GM18873 (cell line): ENCODE results near the gene ADCYAP1R1.
"Not testable (repeated sequence)": the region's sequence is repeated elsewhere in the genome, so short reads cannot be mapped to it uniquely, and the experiment has no call there.

Experiments used
- ATAC-seq: cut with Tn5 transposase; IDR thresholded peaks from one replicate; pipeline ENCODE4 v1.9.1; 2021; ENCODE audit warnings: mild to moderate bottlenecking, moderate library complexity, moderate number of reproducible peaks; ENCODE audit not compliant: unreplicated experiment, low FRiP score

Gene ADCYAP1R1

DNA sequence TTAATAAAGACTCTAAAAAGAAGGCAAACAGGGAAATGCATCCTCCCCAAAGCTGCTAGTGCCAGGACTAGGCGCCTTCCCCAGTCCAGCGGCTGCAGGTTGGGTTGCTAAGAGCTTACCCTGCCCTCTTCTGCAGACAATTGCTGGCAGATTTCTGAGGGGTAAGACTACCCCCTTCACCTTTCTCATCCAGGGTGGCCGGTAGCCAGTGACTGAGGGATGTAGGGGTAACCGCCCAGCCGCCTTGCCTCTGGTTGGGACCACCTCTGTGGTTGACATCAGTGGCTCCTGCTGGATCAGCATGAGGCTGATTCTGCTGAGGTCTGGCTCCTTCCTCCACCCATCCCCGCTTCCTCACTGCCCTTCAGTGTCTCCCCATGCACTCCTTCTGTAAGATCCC lies 71.2 kb downstream of the ADCYAP1R1 start:
- ATAC-seq, result no peak

DNA sequence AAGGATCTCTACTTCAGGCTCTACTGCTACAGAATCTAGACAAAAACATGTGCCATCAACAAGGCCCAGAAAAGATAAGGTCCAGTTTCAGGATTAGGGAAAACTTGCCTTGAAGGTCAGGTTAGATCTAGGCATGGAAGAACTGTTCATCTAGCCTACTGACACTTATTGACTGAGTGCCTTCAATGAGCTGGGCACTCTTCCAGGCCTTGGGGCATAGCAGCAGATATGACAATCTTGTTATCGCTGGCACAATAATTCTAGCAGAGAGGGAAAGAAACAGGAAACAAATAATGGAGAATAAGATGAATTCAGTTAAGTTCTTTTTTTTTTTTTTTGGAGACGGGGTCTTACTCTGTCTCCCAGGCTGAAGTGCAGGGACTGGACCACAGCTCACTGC lies 71.6 kb downstream of the ADCYAP1R1 start:
- ATAC-seq, result no peak

DNA sequence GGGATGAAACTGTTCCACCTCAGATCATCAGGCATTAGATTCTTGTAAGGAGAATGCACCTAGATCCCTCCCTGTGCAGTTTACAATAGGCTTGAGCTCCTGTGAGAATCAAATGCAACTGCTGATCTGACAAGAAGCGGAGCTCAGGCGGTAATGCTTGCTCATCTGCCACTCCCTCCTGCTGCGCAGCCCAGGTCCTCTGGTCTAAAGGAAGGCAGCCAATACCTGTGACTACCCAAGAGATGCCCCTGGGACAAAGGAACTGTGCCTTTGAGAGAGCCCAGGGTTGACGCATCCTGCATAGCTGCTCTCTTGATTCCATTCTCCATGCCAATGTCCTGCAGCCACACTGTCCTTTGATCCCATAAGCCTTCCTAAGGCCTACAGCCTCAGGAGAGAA lies 73.1 kb downstream of the ADCYAP1R1 start:
- no peak for ATAC-seq

DNA sequence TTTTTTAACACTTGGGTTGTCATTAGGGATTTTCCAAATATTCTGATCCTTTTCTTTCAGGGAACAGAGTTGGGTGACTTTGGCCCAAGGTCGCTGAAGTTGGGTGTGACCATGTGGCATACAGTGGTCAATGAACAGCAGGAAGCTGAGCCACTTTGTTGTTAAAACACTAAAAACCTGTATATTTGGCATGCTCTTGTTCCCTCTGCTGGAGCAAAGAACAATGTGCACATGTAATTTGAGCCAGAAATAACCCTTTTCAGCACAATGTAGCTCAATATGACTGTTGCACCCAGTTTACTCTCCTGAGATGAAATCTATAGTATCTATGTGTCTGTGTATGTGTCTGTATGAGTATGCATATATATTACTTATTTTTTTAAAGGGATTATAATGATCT lies 74.9 kb downstream of the ADCYAP1R1 start:
- no peak for ATAC-seq

DNA sequence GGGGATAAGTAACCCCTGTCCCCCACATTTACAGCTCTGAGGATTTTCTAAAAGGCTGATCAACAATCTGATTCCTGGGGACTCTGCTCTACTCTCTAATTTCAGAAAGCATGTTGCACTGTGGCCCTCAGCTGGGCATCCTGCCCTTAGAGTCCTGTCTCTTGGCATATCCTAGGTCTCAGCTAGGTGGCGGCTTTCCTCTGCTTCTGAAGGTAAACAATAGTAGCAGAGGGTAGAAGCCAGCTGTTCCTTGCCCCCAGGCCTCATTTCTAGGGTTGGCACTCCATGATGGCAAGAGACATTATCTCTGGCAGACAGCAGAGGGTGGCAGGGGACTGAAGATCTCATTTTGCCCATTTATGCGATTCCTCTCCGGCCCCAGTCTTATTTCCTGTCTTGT lies 77.0 kb downstream of the ADCYAP1R1 start:
- ATAC-seq, result no peak

DNA sequence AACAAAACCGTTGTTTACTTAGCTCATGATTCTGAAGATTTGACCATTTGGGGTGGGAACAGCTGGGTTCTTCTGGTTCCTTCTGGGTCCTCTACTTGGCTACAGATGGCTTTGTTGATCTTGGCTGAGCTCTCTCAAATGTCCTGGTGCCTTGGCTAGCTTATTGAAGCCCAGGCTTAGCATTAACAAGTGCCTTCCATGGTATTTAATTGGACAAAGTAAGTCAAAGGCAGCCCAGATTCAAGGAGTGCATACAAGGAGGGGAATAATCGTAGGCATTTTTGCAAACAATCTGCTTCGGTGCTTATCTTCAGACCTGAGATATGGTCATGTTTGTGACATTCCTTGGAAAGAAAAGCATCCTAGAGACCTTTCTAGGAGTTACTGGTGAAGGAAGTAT lies 81.4 kb downstream of the ADCYAP1R1 start:
- no peak for ATAC-seq

DNA sequence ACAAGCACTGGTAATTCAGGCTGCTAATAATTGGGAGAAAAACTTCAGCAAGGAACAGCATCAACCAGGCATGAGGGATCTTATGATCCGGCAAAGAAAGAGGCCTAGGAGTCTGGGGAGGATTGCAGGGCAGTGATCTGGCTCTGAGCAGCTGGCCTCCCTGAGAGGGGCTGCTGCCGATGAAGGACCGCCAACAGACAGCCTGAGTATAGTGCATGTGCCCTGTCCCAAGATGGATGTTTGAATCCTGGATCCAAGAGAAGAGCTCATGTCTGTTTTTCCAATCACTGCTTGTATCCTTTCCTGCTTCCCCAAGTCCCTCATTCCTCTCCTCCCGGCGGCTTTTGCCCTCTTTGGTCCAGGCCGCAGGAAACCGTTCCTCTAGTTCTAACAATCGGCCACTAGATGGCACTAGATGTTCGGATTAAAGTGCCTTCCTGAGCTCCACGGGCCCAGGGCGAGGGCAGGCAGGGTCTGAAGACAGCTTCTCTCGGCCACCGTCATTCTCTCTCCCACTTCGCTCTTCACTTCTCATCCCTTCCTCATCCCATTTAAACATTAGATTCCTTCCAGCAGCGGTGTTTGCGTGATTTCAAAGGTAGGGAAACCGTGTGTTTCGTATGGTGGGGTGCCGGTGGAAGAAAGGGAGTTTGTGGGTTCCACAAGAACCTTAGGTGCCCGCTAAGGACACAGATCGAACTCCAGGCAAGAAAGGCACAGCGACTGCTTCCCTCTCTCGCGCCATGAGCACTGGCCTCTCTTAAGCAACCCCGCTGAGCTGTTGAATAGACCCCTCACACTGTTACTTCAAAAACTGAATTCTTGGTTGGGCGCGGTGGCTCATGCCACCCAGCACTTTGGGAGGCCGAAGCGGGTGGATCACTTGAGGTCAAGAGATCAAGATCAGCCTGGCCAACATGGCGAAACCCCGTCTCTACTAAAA lies 82.4 kb downstream of the ADCYAP1R1 start:
- peak; percentile 59 for ATAC-seq

DNA sequence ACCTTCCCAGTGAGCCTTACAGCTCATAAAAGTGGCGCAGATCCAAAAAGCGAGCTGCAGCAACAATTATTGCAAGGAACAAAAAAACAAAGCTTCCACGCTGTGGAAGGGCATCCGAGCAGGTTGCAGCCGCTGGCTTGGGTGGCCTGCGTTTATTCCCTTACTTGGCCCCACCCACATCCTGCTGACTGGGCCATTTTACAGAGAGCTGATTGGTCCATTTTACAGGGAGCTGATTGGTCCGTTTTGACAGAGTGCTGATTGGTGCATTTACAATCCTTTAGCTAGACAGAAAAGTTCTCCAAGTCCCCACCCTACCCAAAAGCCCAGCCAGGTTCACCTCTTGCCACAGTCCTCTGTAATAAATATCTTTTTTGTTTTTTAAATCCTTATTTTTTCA lies 85.1 kb downstream of the ADCYAP1R1 start:
- ATAC-seq, result no peak

DNA sequence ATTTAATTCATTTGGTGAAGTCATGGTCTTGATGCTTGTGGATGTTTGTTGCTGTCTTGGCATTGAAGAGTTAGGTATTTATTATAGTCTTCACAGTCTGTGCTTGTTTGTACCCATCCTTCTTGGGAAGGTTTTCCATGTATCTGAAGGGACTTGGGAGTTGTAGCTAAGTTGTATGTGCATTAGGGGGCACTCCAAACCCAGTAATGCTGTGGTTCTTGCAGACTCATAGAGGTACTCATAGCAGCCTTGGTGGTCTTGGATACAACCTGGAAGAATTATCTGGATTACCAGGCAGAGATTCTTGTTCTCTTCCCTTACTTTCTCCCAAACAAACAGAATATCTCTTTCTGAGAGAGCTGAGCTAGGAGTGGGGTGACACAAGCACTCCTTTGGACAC lies 93.2 kb downstream of the ADCYAP1R1 start:
- ATAC-seq, result no peak

DNA sequence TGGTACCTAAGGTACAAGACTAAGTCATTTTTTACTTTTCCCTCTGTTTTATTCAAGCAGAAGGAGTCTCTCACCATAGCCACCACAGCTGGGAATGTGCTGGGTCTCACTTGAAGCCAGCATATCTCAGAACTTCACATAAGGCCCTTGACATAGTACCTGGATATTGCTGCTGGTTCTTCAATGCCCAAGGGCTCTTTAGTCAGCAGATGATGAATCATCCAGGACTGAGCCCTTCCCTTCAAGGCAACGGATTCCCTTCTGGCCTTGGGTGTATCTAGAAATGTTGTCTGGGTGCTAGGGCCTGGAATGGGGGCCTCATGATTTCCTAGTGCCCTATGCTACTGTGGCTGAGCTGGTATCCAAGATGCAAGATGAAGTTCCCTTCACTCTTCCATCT lies 93.9 kb downstream of the ADCYAP1R1 start:
- ATAC-seq, result no peak

DNA sequence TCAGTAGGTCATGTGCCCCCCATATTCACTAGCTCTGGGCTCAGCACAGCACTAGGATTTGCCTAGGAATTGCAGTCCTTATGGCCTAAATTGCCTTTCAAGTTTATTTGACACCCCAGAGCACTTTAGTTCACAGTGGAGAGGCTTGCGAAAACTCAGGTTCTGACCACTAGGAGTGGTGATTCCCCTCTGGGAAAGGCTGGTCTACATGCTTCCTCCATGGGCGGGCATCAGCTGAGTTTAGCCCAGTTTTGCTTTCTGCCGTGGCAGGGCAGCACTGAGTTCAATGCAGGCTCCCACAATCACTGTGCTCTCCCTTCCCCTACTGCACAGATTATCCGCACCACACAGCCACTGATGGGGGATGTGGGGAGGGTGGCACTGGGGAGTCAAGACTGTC lies 94.4 kb downstream of the ADCYAP1R1 start:
- ATAC-seq, result no peak

DNA sequence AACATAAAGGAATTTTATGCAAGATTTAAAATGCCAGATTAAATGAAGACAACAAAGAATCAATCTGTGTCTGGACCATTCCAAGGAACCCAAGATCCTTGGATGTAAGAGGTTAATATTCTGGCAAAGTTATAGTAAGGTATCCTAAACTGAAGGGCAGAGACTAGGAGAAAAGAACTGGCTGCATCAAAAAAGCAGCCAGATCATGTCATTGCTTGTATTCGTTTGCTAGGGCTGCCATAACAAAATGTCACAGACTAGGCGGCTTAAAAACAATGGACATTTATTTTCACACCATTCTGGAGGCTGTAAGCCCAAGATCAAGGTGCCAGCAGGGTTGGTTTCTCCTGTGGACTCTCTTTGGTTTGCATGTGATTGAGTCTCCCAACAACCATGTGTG lies 99.7 kb downstream of the ADCYAP1R1 start:
- ATAC-seq, result no peak

DNA sequence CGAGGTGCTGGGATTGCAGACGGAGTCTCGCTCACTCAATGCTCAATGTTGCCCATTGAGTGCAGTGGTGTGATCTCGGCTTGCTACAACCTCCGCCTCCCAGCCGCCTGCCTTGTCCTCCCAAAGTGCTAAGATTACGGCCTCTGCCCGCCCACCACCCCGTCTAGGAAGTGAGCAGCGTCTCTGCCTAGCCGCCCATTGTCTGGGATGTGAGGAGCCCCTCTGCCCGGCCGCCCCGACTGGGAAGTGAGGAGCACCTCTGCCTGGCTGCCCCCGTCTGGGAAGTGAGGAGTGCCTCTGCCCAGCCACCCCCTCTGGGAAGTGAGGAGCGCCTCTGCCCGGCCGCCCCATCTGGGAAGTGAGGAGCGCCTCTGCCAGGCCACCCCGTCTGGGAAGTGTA lies 101.2 kb downstream of the ADCYAP1R1 start:
- ATAC-seq, result not testable (repeated sequence)

DNA sequence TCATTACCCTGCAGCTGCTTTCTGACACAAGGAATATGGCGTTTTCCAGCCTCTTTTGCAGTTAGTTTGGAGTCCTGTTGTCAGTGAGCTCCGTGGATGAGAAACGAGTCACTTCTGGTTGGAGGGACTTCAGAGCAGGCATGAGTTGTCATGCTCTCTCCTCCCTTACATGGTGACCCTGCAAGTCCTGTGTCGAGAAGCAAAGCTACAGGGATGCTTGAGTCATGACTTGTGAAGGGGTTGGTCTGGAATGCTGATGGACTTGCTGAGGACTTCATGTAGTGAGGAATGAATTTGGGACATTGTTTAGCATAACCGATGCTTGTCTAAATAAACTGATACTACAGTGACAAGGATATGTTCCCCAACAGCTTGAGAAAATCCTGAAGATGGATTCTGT lies 108.8 kb downstream of the ADCYAP1R1 start:
- ATAC-seq, result no peak
